Endothelial cell (in vitro differentiated cells): ENCODE measurements around the gene MDM4. TPM values are rescaled to one million over a fixed set of nuclear protein-coding genes. Genes with fewer than 3 reads are reported as not detected.
A peak's percentile ranks its signal among the peaks of the same experiment; 100 is the strongest.

Experiments used
- DNase-seq: peaks from one replicate; pipeline ENCODE4 v3.0.0; 2021; ENCODE audit warnings: low spot score
- H3K27ac Mint-ChIP-seq: one replicate; pipeline ENCODE4 v1.8.0; 2021; ENCODE audit warnings: mixed read lengths, inconsistent platforms; ENCODE audit not compliant: unreplicated experiment
- H3K27me3 Mint-ChIP-seq: one replicate; pipeline ENCODE4 v1.8.0; 2021; ENCODE audit warnings: mild to moderate bottlenecking, moderate library complexity, mixed read lengths, inconsistent platforms; ENCODE audit not compliant: unreplicated experiment
- H3K36me3 Mint-ChIP-seq: one replicate; pipeline ENCODE4 v1.8.0; 2021; ENCODE audit warnings: mild to moderate bottlenecking, low read depth, mixed read lengths, inconsistent platforms; ENCODE audit not compliant: unreplicated experiment
- H3K4me1 Mint-ChIP-seq: one replicate; pipeline ENCODE4 v1.8.0; 2021; ENCODE audit warnings: mild to moderate bottlenecking, mixed read lengths, inconsistent platforms; ENCODE audit not compliant: unreplicated experiment
- H3K4me3 Mint-ChIP-seq: one replicate; pipeline ENCODE4 v1.8.0; 2021; ENCODE audit warnings: mild to moderate bottlenecking, mixed read lengths, inconsistent platforms; ENCODE audit not compliant: unreplicated experiment
- H3K9me3 Mint-ChIP-seq: one replicate; pipeline ENCODE4 v1.8.0; 2021; ENCODE audit warnings: mixed read lengths, inconsistent platforms; ENCODE audit not compliant: unreplicated experiment
- CTCF ChIP-seq: fragments of 200-600 bp; sonication (generic); IDR thresholded peaks from one replicate; pipeline ENCODE4 v1.5.0; 2021; ENCODE audit warnings: antibody characterized with exemption; ENCODE audit not compliant: unreplicated experiment
- total RNA-seq: library from RNA; stranded (reverse); fragmentation: NEBNext Ultra II Directional; extraction: Animal tissue kit (Norgen Biotek cat#: 25700); gene quantifications from one replicate; pipeline ENCODE4 v1.2.1, GENCODE V29; 2021; ENCODE audit not compliant: unreplicated experiment

Gene MDM4
- total RNA-seq, 1 donor from 2014 or later, result 57.8 TPM

GRCh38 chr1:204476563-204476962 is 39.6 kb upstream of the MDM4 start:
- DNase-seq, result no peak
- Mint-ChIP-seq H3K27me3 (peaks cover 26% of the 10 kb centered on the region), H3K4me3 (no peak overlapping the region), H3K4me1 (peaks cover 84% of the 10 kb centered on the region), H3K27ac (no peak overlapping the region), H3K9me3 (no peaks in the 10 kb centered on the region), H3K36me3 (peaks cover 48% of the 10 kb centered on the region)
- TF ChIP-seq CTCF, result no peak

- Mint-ChIP-seq H3K4me3 (peak overlapping the region; percentile 3), H3K9me3 (no peaks in the 10 kb centered on the region), H3K27me3 (peaks cover 26% of the 10 kb centered on the region), H3K27ac (peak overlapping the region; percentile 70), H3K4me1 (peaks cover 90% of the 10 kb centered on the region), H3K36me3 (peaks cover 48% of the 10 kb centered on the region)
- no peak for TF ChIP-seq CTCF
- DNase-seq, result no peak
Observed at GRCh38 chr1:204477036-204477740, 39.0 kb upstream of the MDM4 start.

GRCh38 chr1:204478172-204478899 is 37.9 kb upstream of the MDM4 start:
- H3K27ac Mint-ChIP-seq, result peak overlapping the region; percentile 76
- H3K27me3 Mint-ChIP-seq, result peaks cover 26% of the 10 kb centered on the region
- no peak for DNase-seq
- peaks cover 48% of the 10 kb centered on the region for H3K36me3 Mint-ChIP-seq
- no peaks in the 10 kb centered on the region for H3K9me3 Mint-ChIP-seq
- peaks cover 96% of the 10 kb centered on the region for H3K4me1 Mint-ChIP-seq
- no peak for TF ChIP-seq CTCF
- peak overlapping the region; percentile 80 for H3K4me3 Mint-ChIP-seq

GRCh38 chr1:204478921-204479320 is 37.3 kb upstream of the MDM4 start:
- H3K4me3 Mint-ChIP-seq, result peak overlapping the region; percentile 80
- DNase-seq, result no peak
- no peaks in the 10 kb centered on the region for H3K9me3 Mint-ChIP-seq
- H3K4me1 Mint-ChIP-seq, result peaks cover 96% of the 10 kb centered on the region
- TF ChIP-seq CTCF, result no peak
- peaks cover 50% of the 10 kb centered on the region for H3K36me3 Mint-ChIP-seq
- H3K27ac Mint-ChIP-seq, result peak overlapping the region; percentile 76
- peaks cover 32% of the 10 kb centered on the region for H3K27me3 Mint-ChIP-seq
